Vagina (tissue), 2 donors: ENCODE data around the gene HES5.

ENCODE experiments used
- CTCF ChIP-seq, 3 experiments: fragments of 450-650 bp in 2 of 3; fragments of 200-600 bp in 1 of 3; sonication (generic) in 1 of 3; IDR thresholded peaks; one replicate each; pipeline ENCODE4 v1.5.1; 2017 to 2019; ENCODE audit warnings: antibody characterized with exemption in 3 of 3, mild to moderate bottlenecking in 2 of 3, moderate library complexity in 2 of 3
- POLR2A ChIP-seq, 2 donors: fragments of 450-650 bp; IDR thresholded peaks; one replicate each; pipeline ENCODE4 v1.6.1; 2017; ENCODE audit warnings: antibody characterized with exemption in 2 of 2, mild to moderate bottlenecking in 2 of 2, moderate library complexity in 2 of 2
- POLR2AphosphoS5 ChIP-seq, 2 donors: sonication (generic); formaldehyde crosslinking; IDR thresholded peaks; one replicate each; pipeline ENCODE4 v1.9.0; 2017; ENCODE audit warnings: antibody characterized with exemption in 2 of 2, mild to moderate bottlenecking in 2 of 2, low read depth in 1 of 2; ENCODE audit not compliant: insufficient read depth in 1 of 2

GRCh38 chr1:2548068-2548589, 18.1 kb upstream of the HES5 start:
- TF ChIP-seq CTCF (IDR thresholded peaks at IDR 0.05) (peak; percentile 87 to 96 (median 93)), POLR2AphosphoS5 (IDR thresholded peaks at IDR 0.05; ENCODE audit: insufficient read depth in 1 of 2, low read depth in 1 of 2) (no peak), POLR2A (IDR thresholded peaks at IDR 0.05) (no peak)
